ENCODE results near the gene METTL9.
"Not testable (repeated sequence)": the region's sequence is repeated elsewhere in the genome, so short reads cannot be mapped to it uniquely, and the experiment has no call there.

The METTL9 gene

GRCh38 chr16:21610766-21611165, 11.4 kb downstream of the METTL9 start:
- DNase-seq (ENCODE audit: low read depth): no peak

GRCh38 chr16:21611198-21611555, 11.8 kb downstream of the METTL9 start:
- no peak for DNase-seq (ENCODE audit: low read depth)

GRCh38 chr16:21611556-21612384, 12.4 kb downstream of the METTL9 start:
- no peak for DNase-seq (ENCODE audit: low read depth)

- DNase-seq (ENCODE audit: low read depth): no peak
Measured at GRCh38 chr16:21613361-21613760, 14.0 kb downstream of the METTL9 start.

- no peak for DNase-seq (ENCODE audit: low read depth)
Measured at GRCh38 chr16:21613781-21614180, 14.4 kb downstream of the METTL9 start.

GRCh38 chr16:21614896-21615295, 15.5 kb downstream of the METTL9 start:
- DNase-seq (ENCODE audit: low read depth): no peak

- DNase-seq (ENCODE audit: low read depth): no peak
Measured at GRCh38 chr16:21617607-21618006, 18.2 kb downstream of the METTL9 start.

- DNase-seq (ENCODE audit: low read depth): no peak
Measured at GRCh38 chr16:21618281-21618680, 18.9 kb downstream of the METTL9 start.

GRCh38 chr16:21619765-21620425, 20.5 kb downstream of the METTL9 start:
- DNase-seq (ENCODE audit: low read depth): no peak

- DNase-seq (ENCODE audit: low read depth): no peak
Measured at GRCh38 chr16:21620592-21620991, 21.2 kb downstream of the METTL9 start.

- DNase-seq (ENCODE audit: low read depth): no peak
Measured at GRCh38 chr16:21622545-21622944, 23.2 kb downstream of the METTL9 start.

GRCh38 chr16:21625026-21625425, 25.6 kb downstream of the METTL9 start:
- no peak for DNase-seq (ENCODE audit: low read depth)

GRCh38 chr16:21626659-21627277, 27.4 kb downstream of the METTL9 start:
- no peak for DNase-seq (ENCODE audit: low read depth)

- DNase-seq (ENCODE audit: low read depth): no peak
Measured at GRCh38 chr16:21628121-21628726, 28.8 kb downstream of the METTL9 start.

- DNase-seq (ENCODE audit: low read depth): no peak
Measured at GRCh38 chr16:21628772-21629171, 29.4 kb downstream of the METTL9 start.

- DNase-seq (ENCODE audit: low read depth): not testable (repeated sequence)
Measured at GRCh38 chr16:21629616-21630539, 30.5 kb downstream of the METTL9 start.

GRCh38 chr16:21630866-21631265, 31.5 kb downstream of the METTL9 start:
- not testable (repeated sequence) for DNase-seq (ENCODE audit: low read depth)

GRCh38 chr16:21631376-21631775, 32.0 kb downstream of the METTL9 start:
- DNase-seq (ENCODE audit: low read depth): not testable (repeated sequence)

- not testable (repeated sequence) for DNase-seq (ENCODE audit: low read depth)
Measured at GRCh38 chr16:21631951-21632575, 32.7 kb downstream of the METTL9 start.

GRCh38 chr16:21634216-21634615, 34.8 kb downstream of the METTL9 start:
- no peak for DNase-seq (ENCODE audit: low read depth)

- DNase-seq (ENCODE audit: low read depth): not testable (repeated sequence)
Measured at GRCh38 chr16:21635694-21636093, 36.3 kb downstream of the METTL9 start.

All from HS-27A (cell line).